Measurements from ENCODE around the gene NOP58. TPM values are rescaled to one million over a fixed set of nuclear protein-coding genes. Genes with fewer than 3 reads are reported as not detected.

Gene NOP58
- total and polyA plus RNA-seq, 2 of the 8 experiments (the other 6 are each of a cell fraction or from before 2014, with no cell fraction given) = 41.5 to 133 TPM

GRCh38 chr2:202337151-202337550 is 71.6 kb downstream of the NOP58 start:
- Histone ChIP-seq H3K23ac (ENCODE audit: insufficient read length) (no peak overlapping the region), H3K27me3 (replicated peaks in 1 of 4; ENCODE audit: control insufficient read depth in 3 of 4, extremely low read depth in 1 of 4, insufficient read depth in 3 of 4, low read length in 3 of 4) (no peaks in the 10 kb centered on the region), H3K18ac (ENCODE audit: extremely low read depth, low read length) (no peak overlapping the region), H4K8ac (ENCODE audit: extremely low read depth, insufficient read depth, low read length) (no peak overlapping the region), H3K79me2 (ENCODE audit: control insufficient read depth in 1 of 2, insufficient read depth in 2 of 2, low read length in 2 of 2) (no peaks in the 10 kb centered on the region), H2AFZ (ENCODE audit: low read length) (no peak overlapping the region), H2BK5ac (ENCODE audit: low read depth, low read length) (no peak overlapping the region), H3K9ac (replicated peaks in 1 of 4; ENCODE audit: extremely low read depth in 1 of 4, low read depth in 3 of 4, low read length in 3 of 4) (no peak overlapping the region), H3K79me1 (ENCODE audit: low read depth, low read length) (no peaks in the 10 kb centered on the region), H3K56ac (replicated peaks; ENCODE audit: insufficient read length, low read depth, low read length) (no peak overlapping the region), H3K4ac (replicated peaks; ENCODE audit: insufficient read length, low read depth, low read length) (no peak overlapping the region), H3K36me3 (ENCODE audit: control insufficient read depth in 2 of 4, insufficient read depth in 4 of 4, low read length in 3 of 4) (no peaks in the 10 kb centered on the region), H3K27ac (ENCODE audit: low read depth, low read length) (no peak overlapping the region), H2BK20ac (ENCODE audit: low read length) (no peak overlapping the region), H4K91ac (replicated peaks; ENCODE audit: insufficient read length, low read length) (no peak overlapping the region), H3K4me1 (replicated peaks in 1 of 4; ENCODE audit: control insufficient read depth in 3 of 4, insufficient read depth in 4 of 4, low read length in 3 of 4) (no peaks in the 10 kb centered on the region), H3K9me3 (ENCODE audit: insufficient read depth in 2 of 2, low read depth in 1 of 2, low read length in 1 of 2) (no peaks in the 10 kb centered on the region), H2BK12ac (ENCODE audit: low read depth, low read length) (no peak overlapping the region; the same call in 1 of the 2 replicates), H3K4me3 (ENCODE audit: extremely low read depth in 1 of 4, insufficient read depth in 2 of 4, low read depth in 3 of 4, low read length in 4 of 4) (no peak overlapping the region), H2AK5ac (ENCODE audit: low read depth, low read length) (no peak overlapping the region), H4K5ac (ENCODE audit: insufficient read length, low read depth, low read length) (no peak overlapping the region), H4K20me1 (replicated peaks in 1 of 2; ENCODE audit: control insufficient read depth in 1 of 2, insufficient read depth in 2 of 2, low read length in 2 of 2) (no peaks in the 10 kb centered on the region), H3K4me2 (ENCODE audit: insufficient read depth in 1 of 2, low read depth in 2 of 2, low read length in 2 of 2) (no peak overlapping the region), H3K14ac (ENCODE audit: insufficient read length) (no peak overlapping the region), H2BK120ac (replicated peaks; ENCODE audit: low read depth, low read length) (no peak overlapping the region), H2BK15ac (ENCODE audit: low read length) (no peak overlapping the region), H3K23me2 (ENCODE audit: low read depth, low read length) (no peaks in the 10 kb centered on the region)
- DNase-seq (ENCODE audit: low read depth in 1 of 2, low spot score in 2 of 2) (no peak), FAIRE-seq (no peak)
- 90% methylated on average over 2 of the region's 2 CpGs; no CpG with 5 or more reads in 1 of the 2 experiments for WGBS, 2 experiments (ENCODE audit: extremely low coverage in 1 of 2, insufficient coverage in 1 of 2, insufficient read length in 1 of 2, insufficient replicate concordance in 2 of 2, low coverage in 1 of 2, low lambda C conversion rate in 2 of 2, missing lambda C conversion rate in 1 of 2)
- ChIA-PET POLR2A (ENCODE audit: partially characterized antibody) (interaction anchor here (1.2 to 1.6 kb wide), 2 partner anchors 18 to 30 kb away, joined by 3 to 4 read pairs; no protein-coding TSS in a partner anchor), CTCF (ENCODE audit: partially characterized antibody) (interaction anchor here (1.8 kb wide), 1 partner anchor 14 kb away, joined by 5 read pairs; no protein-coding TSS in a partner anchor)
- TF ChIP-seq KDM5A (IDR thresholded peaks at IDR 0.05; ENCODE audit: low read length) (no peak), CBX5 (IDR thresholded peaks at IDR 0.05; ENCODE audit: low read depth, low read length) (no peak), RNF2 (IDR thresholded peaks at IDR 0.05; ENCODE audit: borderline replicate concordance, low read depth, low read length, missing control alignments, poor library complexity, severe bottlenecking) (no peak), SP1 (IDR thresholded peaks at IDR 0.05; ENCODE audit: low read depth, low read length) (no peak), CBX8 (IDR thresholded peaks at IDR 0.05; ENCODE audit: borderline replicate concordance, low read depth, low read length) (no peak)

Data from H1 (cell line).